Upper lobe of right lung (tissue), 1 donor: ENCODE data around the gene P4HA1. TPM values are rescaled to one million over a fixed set of nuclear protein-coding genes. Genes with fewer than 3 reads are reported as not detected.

Experiments
- ATAC-seq: fragments of 200-7000 bp; cut with Tn5 transposase; one replicate; pipeline ENCODE4 v1.9.1; 2020; ENCODE audit warnings: mild to moderate bottlenecking, moderate library complexity
- DNase-seq: peaks from one replicate; pipeline ENCODE4 v3.0.0-alpha.2; 2020
- H3K27ac ChIP-seq: fragments of 200-600 bp; one replicate; pipeline ENCODE4 v1.8.0; 2022
- H3K27me3 ChIP-seq: fragments of 200-600 bp; one replicate; pipeline ENCODE4 v1.8.0; 2022; ENCODE audit warnings: mild to moderate bottlenecking
- H3K36me3 ChIP-seq: fragments of 200-600 bp; one replicate; pipeline ENCODE4 v1.8.0; 2022
- H3K4me1 ChIP-seq: fragments of 200-600 bp; one replicate; pipeline ENCODE4 v1.8.0; 2022
- H3K4me3 ChIP-seq: fragments of 200-600 bp; one replicate; pipeline ENCODE4 v1.8.0; 2022; ENCODE audit warnings: mild to moderate bottlenecking
- H3K9me3 ChIP-seq: fragments of 200-600 bp; one replicate; pipeline ENCODE4 v1.8.0; 2022
- CTCF ChIP-seq: fragments of 200-600 bp; IDR thresholded peaks from one replicate; pipeline ENCODE4 v1.8.0; 2022; ENCODE audit warnings: antibody characterized with exemption
- intact Hi-C: fragments of 100-400 bp; cut with DNase I; formaldehyde crosslinking; loops from one replicate; pipeline ENCODE4 v1.11.0; 2022
- total RNA-seq: library from RNA; stranded (reverse); fragmentation: NEBNext Ultra II Directional; extraction: Animal tissue kit (Norgen Biotek cat#: 25700); gene quantifications from one replicate; pipeline ENCODE4 v1.2.1, GENCODE V29; 2021
- donor health status: DM: no; HTN: yes; CAD: no; lungs with severe emphysema.

The P4HA1 gene
- total RNA-seq, 1 donor from 2014 or later: 51.8 TPM

GRCh38 chr10:73093922-73094850 is 2.5 kb downstream of the P4HA1 start:
- peak overlapping the region; percentile 87 for H3K27ac ChIP-seq
- no peaks in the 10 kb centered on the region for H3K9me3 ChIP-seq
- intact Hi-C loops: no loop called here
- H3K4me3 ChIP-seq: peak overlapping the region; percentile 87
- no peak for ATAC-seq
- H3K4me1 ChIP-seq: peaks cover 10% of the 10 kb centered on the region
- DNase-seq: no peak
- H3K27me3 ChIP-seq: no peaks in the 10 kb centered on the region
- no peak for TF ChIP-seq CTCF
- no peaks in the 10 kb centered on the region for H3K36me3 ChIP-seq

DNA sequence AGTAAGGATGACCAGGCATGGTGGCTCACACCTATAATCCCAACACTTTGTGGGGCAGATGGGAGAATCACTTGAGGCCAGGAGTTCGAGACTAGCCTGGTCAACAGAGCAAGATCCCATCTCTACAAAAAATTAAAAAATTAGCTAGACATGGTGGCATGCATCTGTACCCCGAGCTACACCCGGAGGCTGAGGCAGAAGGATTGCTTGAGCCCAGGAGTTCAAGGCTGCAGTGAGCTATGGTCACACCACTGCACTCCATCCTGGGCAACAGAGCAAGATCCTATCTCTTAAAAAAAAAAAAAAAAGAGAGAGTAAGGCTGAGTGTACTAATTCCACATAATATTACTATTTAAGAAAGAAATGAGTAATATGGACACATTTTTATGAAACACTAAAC is 3.8 kb downstream of the P4HA1 start:
- H3K4me1 ChIP-seq: peaks cover 10% of the 10 kb centered on the region
- no peak overlapping the region for H3K4me3 ChIP-seq
- ATAC-seq (no peak), DNase-seq (no peak)
- no peaks in the 10 kb centered on the region for H3K9me3 ChIP-seq
- H3K27ac ChIP-seq: no peak overlapping the region
- TF ChIP-seq CTCF: no peak
- no peaks in the 10 kb centered on the region for H3K36me3 ChIP-seq
- H3K27me3 ChIP-seq: no peaks in the 10 kb centered on the region
- intact Hi-C loops: no loop called here

- Histone ChIP-seq H3K4me1 (peaks cover 4% of the 10 kb centered on the region), H3K27me3 (no peaks in the 10 kb centered on the region), H3K9me3 (no peaks in the 10 kb centered on the region), H3K36me3 (no peaks in the 10 kb centered on the region), H3K27ac (no peak overlapping the region), H3K4me3 (no peak overlapping the region)
- no peak for TF ChIP-seq CTCF
- ATAC-seq: no peak
- intact Hi-C loops: no loop called here
- DNase-seq: no peak
These were observed 8.4 kb downstream of the P4HA1 start for GRCh38 chr10:73088304-73088703.

GRCh38 chr10:73086816-73087215 is 9.8 kb downstream of the P4HA1 start:
- no peak overlapping the region for H3K4me3 ChIP-seq
- peak overlapping the region; percentile 19 for H3K27ac ChIP-seq
- TF ChIP-seq CTCF: no peak
- no peaks in the 10 kb centered on the region for H3K9me3 ChIP-seq
- intact Hi-C loops: no loop called here
- no peaks in the 10 kb centered on the region for H3K27me3 ChIP-seq
- DNase-seq: no peak
- no peaks in the 10 kb centered on the region for H3K36me3 ChIP-seq
- ATAC-seq: peak; percentile 49
- peaks cover 8% of the 10 kb centered on the region for H3K4me1 ChIP-seq

DNA sequence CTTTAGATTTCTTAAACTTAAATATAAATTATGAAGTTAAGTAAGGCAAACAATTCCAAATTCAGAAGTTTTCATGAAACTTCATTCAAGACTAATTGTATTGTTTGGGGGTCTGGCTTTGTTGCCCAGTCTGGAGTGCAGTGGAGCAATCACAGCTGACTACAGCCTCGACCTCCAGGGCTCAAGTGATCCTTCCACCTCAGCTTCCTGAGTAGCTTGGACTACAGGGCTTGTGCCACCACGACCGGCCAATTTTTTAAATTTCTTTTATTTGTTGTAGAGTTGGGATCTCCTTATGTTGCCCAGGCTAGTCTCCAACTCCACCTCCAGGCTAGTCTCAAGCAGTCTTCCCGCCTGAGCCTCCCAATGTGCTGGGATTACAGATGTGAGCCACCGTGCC is 12.5 kb downstream of the P4HA1 start:
- intact Hi-C loops: no loop called here
- no peak for TF ChIP-seq CTCF
- Histone ChIP-seq H3K4me1 (peaks cover 8% of the 10 kb centered on the region), H3K27ac (no peak overlapping the region), H3K36me3 (no peaks in the 10 kb centered on the region), H3K4me3 (no peak overlapping the region), H3K9me3 (no peaks in the 10 kb centered on the region), H3K27me3 (no peaks in the 10 kb centered on the region)
- no peak for ATAC-seq
- no peak for DNase-seq
